Measurements from ENCODE around the gene ELL.

The ELL gene

GRCh38 chr19:18521692-18522123, at the start of gene ELL:
ELL (minus strand) TSS chr19:18522070; CDS start chr19:18522055, 15 bp downstream.
- Histone ChIP-seq H3K36me3 (ENCODE audit: insufficient read depth, insufficient read length, low read length) (peaks cover 3% of the 10 kb centered on the region), H3K4me1 (ENCODE audit: insufficient read depth, insufficient read length) (peaks cover 10% of the 10 kb centered on the region), H3K4me3 (ENCODE audit: insufficient read length, low read depth) (peak within 1 kb of the TSS; percentile 100), H3K27me3 (ENCODE audit: insufficient read depth, insufficient read length) (no peaks in the 10 kb centered on the region), H3K9me3 (ENCODE audit: insufficient read depth, low read length) (no peaks in the 10 kb centered on the region), H3K9ac (ENCODE audit: insufficient read length, low read depth) (peak within 1 kb of the TSS; percentile 100)
- TF ChIP-seq SUZ12 (IDR thresholded peaks at IDR 0.05; ENCODE audit: extremely low read depth, insufficient read depth, insufficient read length) (no peak), ZNF274 (IDR thresholded peaks at IDR 0.05; ENCODE audit: low read depth, low read length) (no peak), YY1 (IDR thresholded peaks at IDR 0.05; ENCODE audit: insufficient read depth, insufficient read length) (peak; percentile 82)
- no peak for DNase-seq (ENCODE audit: low read depth, low spot score)

GRCh38 chr19:18568367-18568766, 46.5 kb upstream of the ELL start:
- TF ChIP-seq ZNF274 (IDR thresholded peaks at IDR 0.05; ENCODE audit: low read depth, low read length) (no peak), YY1 (IDR thresholded peaks at IDR 0.05; ENCODE audit: insufficient read depth, insufficient read length) (no peak), SUZ12 (IDR thresholded peaks at IDR 0.05; ENCODE audit: extremely low read depth, insufficient read depth, insufficient read length) (no peak)
- no peak for DNase-seq (ENCODE audit: low read depth, low spot score)

GRCh38 chr19:18566953-18567352, 45.1 kb upstream of the ELL start:
- TF ChIP-seq ZNF274 (IDR thresholded peaks at IDR 0.05; ENCODE audit: low read depth, low read length) = no peak
- TF ChIP-seq YY1 (IDR thresholded peaks at IDR 0.05; ENCODE audit: insufficient read depth, insufficient read length) = no peak
- no peak for TF ChIP-seq SUZ12 (IDR thresholded peaks at IDR 0.05; ENCODE audit: extremely low read depth, insufficient read depth, insufficient read length)
- DNase-seq (ENCODE audit: low read depth, low spot score) = no peak
- no peak overlapping the region for H3K9ac ChIP-seq (ENCODE audit: insufficient read length, low read depth)
- no peak overlapping the region for H3K4me3 ChIP-seq (ENCODE audit: insufficient read length, low read depth)
- no peaks in the 10 kb centered on the region for H3K27me3 ChIP-seq (ENCODE audit: insufficient read depth, insufficient read length)
- peaks cover under 1% of the 10 kb centered on the region for H3K4me1 ChIP-seq (ENCODE audit: insufficient read depth, insufficient read length)
- H3K9me3 ChIP-seq (ENCODE audit: insufficient read depth, low read length) = no peaks in the 10 kb centered on the region
- peaks cover 78% of the 10 kb centered on the region for H3K36me3 ChIP-seq (ENCODE audit: insufficient read depth, insufficient read length, low read length)

More at GRCh38 chr19:18568367-18568766, 46.5 kb upstream of the ELL start:
- H3K4me1 ChIP-seq (ENCODE audit: insufficient read depth, insufficient read length) = peaks cover 4% of the 10 kb centered on the region
- no peak overlapping the region for H3K9ac ChIP-seq (ENCODE audit: insufficient read length, low read depth)
- H3K4me3 ChIP-seq (ENCODE audit: insufficient read length, low read depth) = no peak overlapping the region
- no peaks in the 10 kb centered on the region for H3K27me3 ChIP-seq (ENCODE audit: insufficient read depth, insufficient read length)
- peaks cover 74% of the 10 kb centered on the region for H3K36me3 ChIP-seq (ENCODE audit: insufficient read depth, insufficient read length, low read length)
- no peaks in the 10 kb centered on the region for H3K9me3 ChIP-seq (ENCODE audit: insufficient read depth, low read length)

GRCh38 chr19:18562086-18562485, 40.2 kb upstream of the ELL start:
- peaks cover 3% of the 10 kb centered on the region for H3K4me1 ChIP-seq (ENCODE audit: insufficient read depth, insufficient read length)
- no peak for DNase-seq (ENCODE audit: low read depth, low spot score)
- H3K9me3 ChIP-seq (ENCODE audit: insufficient read depth, low read length) = no peaks in the 10 kb centered on the region
- H3K36me3 ChIP-seq (ENCODE audit: insufficient read depth, insufficient read length, low read length) = peaks cover 61% of the 10 kb centered on the region
- no peak for TF ChIP-seq YY1 (IDR thresholded peaks at IDR 0.05; ENCODE audit: insufficient read depth, insufficient read length)
- TF ChIP-seq ZNF274 (IDR thresholded peaks at IDR 0.05; ENCODE audit: low read depth, low read length) = no peak
- no peak for TF ChIP-seq SUZ12 (IDR thresholded peaks at IDR 0.05; ENCODE audit: extremely low read depth, insufficient read depth, insufficient read length)
- no peaks in the 10 kb centered on the region for H3K27me3 ChIP-seq (ENCODE audit: insufficient read depth, insufficient read length)
- no peak overlapping the region for H3K4me3 ChIP-seq (ENCODE audit: insufficient read length, low read depth)
- H3K9ac ChIP-seq (ENCODE audit: insufficient read length, low read depth) = no peak overlapping the region

- Histone ChIP-seq H3K9ac (ENCODE audit: insufficient read length, low read depth) (no peak overlapping the region), H3K4me3 (ENCODE audit: insufficient read length, low read depth) (no peak overlapping the region), H3K27me3 (ENCODE audit: insufficient read depth, insufficient read length) (no peaks in the 10 kb centered on the region), H3K4me1 (ENCODE audit: insufficient read depth, insufficient read length) (peaks cover 3% of the 10 kb centered on the region), H3K9me3 (ENCODE audit: insufficient read depth, low read length) (no peaks in the 10 kb centered on the region), H3K36me3 (ENCODE audit: insufficient read depth, insufficient read length, low read length) (peaks cover 39% of the 10 kb centered on the region)
- no peak for DNase-seq (ENCODE audit: low read depth, low spot score)
- TF ChIP-seq YY1 (IDR thresholded peaks at IDR 0.05; ENCODE audit: insufficient read depth, insufficient read length) = no peak
Measured at GRCh38 chr19:18559685-18560084, 37.8 kb upstream of the ELL start.

GRCh38 chr19:18558604-18559003, 36.7 kb upstream of the ELL start:
- Histone ChIP-seq H3K36me3 (ENCODE audit: insufficient read depth, insufficient read length, low read length) (peaks cover 30% of the 10 kb centered on the region), H3K9ac (ENCODE audit: insufficient read length, low read depth) (peak overlapping the region; percentile 92), H3K27me3 (ENCODE audit: insufficient read depth, insufficient read length) (no peaks in the 10 kb centered on the region), H3K4me1 (ENCODE audit: insufficient read depth, insufficient read length) (peaks cover 3% of the 10 kb centered on the region), H3K4me3 (ENCODE audit: insufficient read length, low read depth) (peak overlapping the region; percentile 82), H3K9me3 (ENCODE audit: insufficient read depth, low read length) (no peaks in the 10 kb centered on the region)
- DNase-seq (ENCODE audit: low read depth, low spot score) = no peak
- TF ChIP-seq ZNF274 (IDR thresholded peaks at IDR 0.05; ENCODE audit: low read depth, low read length) = no peak
- TF ChIP-seq SUZ12 (IDR thresholded peaks at IDR 0.05; ENCODE audit: extremely low read depth, insufficient read depth, insufficient read length) = no peak
- TF ChIP-seq YY1 (IDR thresholded peaks at IDR 0.05; ENCODE audit: insufficient read depth, insufficient read length) = no peak

GRCh38 chr19:18558202-18558555, 36.3 kb upstream of the ELL start:
- TF ChIP-seq YY1 (IDR thresholded peaks at IDR 0.05; ENCODE audit: insufficient read depth, insufficient read length) (no peak), SUZ12 (IDR thresholded peaks at IDR 0.05; ENCODE audit: extremely low read depth, insufficient read depth, insufficient read length) (no peak), ZNF274 (IDR thresholded peaks at IDR 0.05; ENCODE audit: low read depth, low read length) (no peak)
- H3K27me3 ChIP-seq (ENCODE audit: insufficient read depth, insufficient read length) = no peaks in the 10 kb centered on the region
- peaks cover 26% of the 10 kb centered on the region for H3K36me3 ChIP-seq (ENCODE audit: insufficient read depth, insufficient read length, low read length)
- H3K9me3 ChIP-seq (ENCODE audit: insufficient read depth, low read length) = no peaks in the 10 kb centered on the region
- peak overlapping the region; percentile 82 for H3K4me3 ChIP-seq (ENCODE audit: insufficient read length, low read depth)
- DNase-seq (ENCODE audit: low read depth, low spot score) = no peak
- peak overlapping the region; percentile 92 for H3K9ac ChIP-seq (ENCODE audit: insufficient read length, low read depth)
- peaks cover 3% of the 10 kb centered on the region for H3K4me1 ChIP-seq (ENCODE audit: insufficient read depth, insufficient read length)
